HepG2 (cell line): Measurements from ENCODE around the gene KCTD18. TPM values are rescaled to one million over a fixed set of nuclear protein-coding genes. Genes with fewer than 3 reads are reported as not detected.

ENCODE experiments used
- BORCS8-MEF2B ChIP-seq: sonication (generic); formaldehyde crosslinking; IDR thresholded peaks from 2 replicates; pipeline ENCODE4 v1.8.0; 2022; ENCODE audit warnings: mild to moderate bottlenecking, missing genetic modification reagents
- KDM3A ChIP-seq: IDR thresholded peaks from 2 replicates; pipeline ENCODE4 v1.6.1; 2018; ENCODE audit warnings: low read depth, missing compliant biosample characterization
- NAIF1 ChIP-seq: sonication (generic); formaldehyde crosslinking; IDR thresholded peaks from 2 replicates; pipeline ENCODE4 v1.5.0; 2020; ENCODE audit warnings: mild to moderate bottlenecking, missing genetic modification reagents, borderline replicate concordance
- PRMT3 ChIP-seq: sonication (generic); formaldehyde crosslinking; IDR thresholded peaks from 2 replicates; pipeline ENCODE4 v1.8.1; 2022; ENCODE audit warnings: low read depth, mild to moderate bottlenecking, moderate library complexity, missing genetic modification reagents, borderline replicate concordance
- ZNF407 ChIP-seq: sonication (generic); formaldehyde crosslinking; IDR thresholded peaks from one replicate; pipeline ENCODE4 v1.5.1; 2020; ENCODE audit warnings: mild to moderate bottlenecking, missing genetic modification reagents; ENCODE audit errors: not compliant biosample characterization
- ZNF430 ChIP-seq: sonication (generic); formaldehyde crosslinking; IDR thresholded peaks from 2 replicates; pipeline ENCODE4 v1.9.0; 2021; ENCODE audit warnings: mild to moderate bottlenecking, missing genetic modification reagents
- ZNF468 ChIP-seq: sonication (generic); formaldehyde crosslinking; IDR thresholded peaks from 2 replicates; pipeline ENCODE4 v1.8.0; 2022; ENCODE audit warnings: mild to moderate bottlenecking, moderate library complexity, missing genetic modification reagents
- ZNF550 ChIP-seq: sonication (generic); formaldehyde crosslinking; IDR thresholded peaks from 2 replicates; pipeline ENCODE4 v1.4.0; 2020; ENCODE audit warnings: mild to moderate bottlenecking, missing genetic modification reagents, borderline replicate concordance
- ZNF790 ChIP-seq: sonication (generic); formaldehyde crosslinking; IDR thresholded peaks from 2 replicates; pipeline ENCODE4 v1.8.0; 2022; ENCODE audit warnings: missing genetic modification reagents, mild to moderate bottlenecking, borderline replicate concordance
- polyA plus RNA-seq, 8 experiments: library from polyadenylated mRNA; depleted of rRNA in 3 of 8; stranded (reverse) in 7 of 8; unstranded in 1 of 8; fragments of >200 nt; fragmentation: Illumina TruSeq in 4 of 8; extraction: Trizol in 4 of 8; gene quantifications; 2 replicates each; pipeline versions ENCODE4 v1.2.1 to v1.2.3, GENCODE V29; 2011 to 2016; ENCODE audit warnings: low read depth in 4 of 8, missing spikeins in 1 of 8, mixed read lengths in 1 of 8; ENCODE audit not compliant: insufficient read depth in 1 of 8
- total RNA-seq, 5 experiments: library from RNA; depleted of rRNA; stranded (reverse); fragments of >200 nt; fragmentation: Illumina TruSeq; extraction: Trizol; gene quantifications; 2 replicates each; pipeline ENCODE4 v1.2.3, GENCODE V29; 2016; ENCODE audit warnings: low read depth in 1 of 5
- TF ChIP-seq, protein P1 (sequence below), 2 experiments: fragments of 450-650 bp in 1 of 2; sonication (generic) in 1 of 2; formaldehyde crosslinking in 1 of 2; IDR thresholded peaks; 2 replicates each; pipeline versions ENCODE4 v1.6.1 to v1.8.0; 2016 to 2022; ENCODE audit warnings: antibody characterized with exemption in 1 of 2, mild to moderate bottlenecking in 1 of 2, missing genetic modification reagents in 1 of 2
- TF ChIP-seq, protein P2 (sequence below): sonication (generic); formaldehyde crosslinking; IDR thresholded peaks from 2 replicates; pipeline ENCODE4 v1.4.0; 2020; ENCODE audit warnings: mild to moderate bottlenecking, missing genetic modification reagents

KCTD18 gene
- total and polyA plus RNA-seq, 2 of the 13 experiments (the other 11 are each of a cell fraction or from before 2014, with no cell fraction given) = 2.2 to 7.1 TPM

DNA sequence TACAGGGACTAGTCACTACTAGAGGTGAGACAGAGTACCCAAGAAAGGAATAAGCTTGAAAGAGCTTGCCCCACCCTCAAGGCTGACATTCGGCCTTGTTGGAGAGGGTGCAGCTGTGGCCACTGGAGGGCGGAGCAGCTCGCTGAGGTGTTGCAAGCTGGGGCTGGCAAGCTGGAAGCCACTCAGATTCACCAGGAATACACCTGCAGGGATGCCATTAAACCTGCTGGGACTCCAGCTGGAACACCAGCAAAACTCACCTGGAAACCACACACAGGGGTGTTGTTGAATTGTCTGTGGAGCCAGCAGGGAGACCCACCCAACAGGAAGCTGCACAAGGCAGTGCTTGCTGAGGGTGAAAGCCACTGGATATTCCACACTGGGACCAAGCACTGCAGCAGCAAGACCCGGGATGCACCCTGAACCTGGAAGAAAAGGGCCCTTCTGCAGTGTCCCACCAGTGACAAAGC lies 26.1 kb downstream of the KCTD18 start (continued):
- no peak for TF ChIP-seq KDM3A
- TF ChIP-seq, protein P1, sequence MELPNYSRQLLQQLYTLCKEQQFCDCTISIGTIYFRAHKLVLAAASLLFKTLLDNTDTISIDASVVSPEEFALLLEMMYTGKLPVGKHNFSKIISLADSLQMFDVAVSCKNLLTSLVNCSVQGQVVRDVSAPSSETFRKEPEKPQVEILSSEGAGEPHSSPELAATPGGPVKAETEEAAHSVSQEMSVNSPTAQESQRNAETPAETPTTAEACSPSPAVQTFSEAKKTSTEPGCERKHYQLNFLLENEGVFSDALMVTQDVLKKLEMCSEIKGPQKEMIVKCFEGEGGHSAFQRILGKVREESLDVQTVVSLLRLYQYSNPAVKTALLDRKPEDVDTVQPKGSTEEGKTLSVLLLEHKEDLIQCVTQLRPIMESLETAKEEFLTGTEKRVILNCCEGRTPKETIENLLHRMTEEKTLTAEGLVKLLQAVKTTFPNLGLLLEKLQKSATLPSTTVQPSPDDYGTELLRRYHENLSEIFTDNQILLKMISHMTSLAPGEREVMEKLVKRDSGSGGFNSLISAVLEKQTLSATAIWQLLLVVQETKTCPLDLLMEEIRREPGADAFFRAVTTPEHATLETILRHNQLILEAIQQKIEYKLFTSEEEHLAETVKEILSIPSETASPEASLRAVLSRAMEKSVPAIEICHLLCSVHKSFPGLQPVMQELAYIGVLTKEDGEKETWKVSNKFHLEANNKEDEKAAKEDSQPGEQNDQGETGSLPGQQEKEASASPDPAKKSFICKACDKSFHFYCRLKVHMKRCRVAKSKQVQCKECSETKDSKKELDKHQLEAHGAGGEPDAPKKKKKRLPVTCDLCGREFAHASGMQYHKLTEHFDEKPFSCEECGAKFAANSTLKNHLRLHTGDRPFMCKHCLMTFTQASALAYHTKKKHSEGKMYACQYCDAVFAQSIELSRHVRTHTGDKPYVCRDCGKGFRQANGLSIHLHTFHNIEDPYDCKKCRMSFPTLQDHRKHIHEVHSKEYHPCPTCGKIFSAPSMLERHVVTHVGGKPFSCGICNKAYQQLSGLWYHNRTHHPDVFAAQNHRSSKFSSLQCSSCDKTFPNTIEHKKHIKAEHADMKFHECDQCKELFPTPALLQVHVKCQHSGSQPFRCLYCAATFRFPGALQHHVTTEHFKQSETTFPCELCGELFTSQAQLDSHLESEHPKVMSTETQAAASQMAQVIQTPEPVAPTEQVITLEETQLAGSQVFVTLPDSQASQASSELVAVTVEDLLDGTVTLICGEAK (IDR thresholded peaks at IDR 0.05) = no peak
- TF ChIP-seq, protein P1 (CRISPR knock-in tag; IDR thresholded peaks at IDR 0.05) = no peak
- no peak for TF ChIP-seq ZNF430
- TF ChIP-seq, protein P2, sequence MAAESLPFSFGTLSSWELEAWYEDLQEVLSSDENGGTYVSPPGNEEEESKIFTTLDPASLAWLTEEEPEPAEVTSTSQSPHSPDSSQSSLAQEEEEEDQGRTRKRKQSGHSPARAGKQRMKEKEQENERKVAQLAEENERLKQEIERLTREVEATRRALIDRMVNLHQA (CRISPR knock-in tag) = no peak
- TF ChIP-seq PRMT3 = no peak
- no peak for TF ChIP-seq BORCS8-MEF2B (CRISPR knock-in tag)
- no peak for TF ChIP-seq ZNF790 (CRISPR knock-in tag)
- no peak for TF ChIP-seq NAIF1 (CRISPR knock-in tag)
- TF ChIP-seq ZNF550 (CRISPR knock-in tag) = 0 out of 2 replicates have a peak, but pooled peaks have one; percentile 67
- TF ChIP-seq ZNF407 (CRISPR knock-in tag) = no peak
- TF ChIP-seq ZNF468 (CRISPR knock-in tag) = no peak
